Type B pancreatic cell (in vitro differentiated cells): ENCODE measurements around the gene AFAP1. TPM values are rescaled to one million over a fixed set of nuclear protein-coding genes. Genes with fewer than 3 reads are reported as not detected.

ENCODE experiments used
- DNase-seq: peaks from one replicate; pipeline ENCODE4 v3.0.0; 2021; ENCODE audit warnings: mixed read lengths; ENCODE audit not compliant: unreplicated experiment; ENCODE audit errors: extremely low spot score
- H3K27ac Mint-ChIP-seq: 2 replicates; pipeline ENCODE4 v1.8.0; 2021; ENCODE audit warnings: mild to moderate bottlenecking, mixed read lengths
- H3K27me3 Mint-ChIP-seq: 2 replicates; pipeline ENCODE4 v1.8.0; 2021; ENCODE audit warnings: mixed read lengths
- H3K36me3 Mint-ChIP-seq: 2 replicates; pipeline ENCODE4 v1.8.0; 2021; ENCODE audit warnings: mixed read lengths
- H3K4me1 Mint-ChIP-seq: one replicate; pipeline ENCODE4 v1.8.0; 2021; ENCODE audit warnings: mixed read lengths; ENCODE audit not compliant: unreplicated experiment
- H3K4me3 Mint-ChIP-seq: 2 replicates; pipeline ENCODE4 v1.8.0; 2021; ENCODE audit warnings: mild to moderate bottlenecking, mixed read lengths
- H3K9me3 Mint-ChIP-seq: 2 replicates; pipeline ENCODE4 v1.8.0; 2021; ENCODE audit warnings: mixed read lengths
- total RNA-seq: library from RNA; stranded (reverse); gene quantifications from 2 replicates; pipeline ENCODE4 v1.2.1, GENCODE V29; 2021; ENCODE audit warnings: low replicate concordance
- TF ChIP-seq, protein P1 (sequence below): fragments of 200-600 bp; sonication (generic); conservative IDR thresholded peaks from 2 replicates; pipeline ENCODE4 v1.5.0; 2021; ENCODE audit warnings: antibody characterized with exemption, mild to moderate bottlenecking

AFAP1 gene
- total RNA-seq, 1 donor from 2014 or later: 36.6 TPM

- peak overlapping the region; percentile 53 for H3K27ac Mint-ChIP-seq
- no peaks in the 10 kb centered on the region for H3K36me3 Mint-ChIP-seq
- TF ChIP-seq, protein P1, sequence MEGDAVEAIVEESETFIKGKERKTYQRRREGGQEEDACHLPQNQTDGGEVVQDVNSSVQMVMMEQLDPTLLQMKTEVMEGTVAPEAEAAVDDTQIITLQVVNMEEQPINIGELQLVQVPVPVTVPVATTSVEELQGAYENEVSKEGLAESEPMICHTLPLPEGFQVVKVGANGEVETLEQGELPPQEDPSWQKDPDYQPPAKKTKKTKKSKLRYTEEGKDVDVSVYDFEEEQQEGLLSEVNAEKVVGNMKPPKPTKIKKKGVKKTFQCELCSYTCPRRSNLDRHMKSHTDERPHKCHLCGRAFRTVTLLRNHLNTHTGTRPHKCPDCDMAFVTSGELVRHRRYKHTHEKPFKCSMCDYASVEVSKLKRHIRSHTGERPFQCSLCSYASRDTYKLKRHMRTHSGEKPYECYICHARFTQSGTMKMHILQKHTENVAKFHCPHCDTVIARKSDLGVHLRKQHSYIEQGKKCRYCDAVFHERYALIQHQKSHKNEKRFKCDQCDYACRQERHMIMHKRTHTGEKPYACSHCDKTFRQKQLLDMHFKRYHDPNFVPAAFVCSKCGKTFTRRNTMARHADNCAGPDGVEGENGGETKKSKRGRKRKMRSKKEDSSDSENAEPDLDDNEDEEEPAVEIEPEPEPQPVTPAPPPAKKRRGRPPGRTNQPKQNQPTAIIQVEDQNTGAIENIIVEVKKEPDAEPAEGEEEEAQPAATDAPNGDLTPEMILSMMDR: no peak
- peaks cover 6% of the 10 kb centered on the region for H3K27me3 Mint-ChIP-seq
- no peak overlapping the region for H3K4me3 Mint-ChIP-seq
- peaks cover 15% of the 10 kb centered on the region for H3K4me1 Mint-ChIP-seq
- no peak for DNase-seq
- no peaks in the 10 kb centered on the region for H3K9me3 Mint-ChIP-seq
Measured at GRCh38 chr4:7747062-7747385, 192.6 kb downstream of the AFAP1 start.

DNA sequence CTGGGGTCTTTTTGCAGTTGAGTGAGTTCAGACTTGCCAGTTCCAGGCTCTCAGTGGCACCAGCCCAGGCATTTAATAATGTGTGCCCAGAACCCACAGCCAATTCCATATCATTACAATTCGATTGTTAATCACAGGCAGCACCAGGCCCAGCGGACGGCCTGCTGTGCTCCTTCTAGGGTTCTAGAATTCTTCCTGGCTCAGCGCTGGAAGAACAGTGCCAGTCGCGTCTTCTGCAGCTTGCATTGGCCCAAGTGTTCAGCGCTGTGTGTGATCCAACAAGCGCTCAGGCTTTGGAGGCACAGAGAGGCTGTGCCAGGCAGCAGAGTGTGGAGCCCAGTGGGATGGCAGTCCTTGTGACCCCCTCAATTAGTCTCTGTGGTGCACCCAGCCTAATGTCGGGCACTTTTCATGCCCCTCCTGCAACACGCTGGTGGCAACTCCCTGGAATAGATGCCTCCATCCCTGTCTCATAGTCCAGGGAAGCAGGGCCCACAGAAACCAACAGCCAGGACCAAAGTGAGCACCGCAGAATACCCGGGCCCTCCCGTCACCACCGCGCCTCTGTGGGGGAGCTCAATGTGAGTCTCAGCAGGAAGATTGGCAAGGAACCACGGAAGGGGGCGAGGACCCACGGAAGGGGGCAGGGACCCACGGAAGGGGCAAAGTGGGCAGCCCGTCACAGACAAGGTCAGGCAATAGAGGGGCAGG lies 193.2 kb downstream of the AFAP1 start:
- no peak for DNase-seq
- TF ChIP-seq, protein P1: no peak
- no peak overlapping the region for H3K4me3 Mint-ChIP-seq
- peaks cover 6% of the 10 kb centered on the region for H3K27me3 Mint-ChIP-seq
- H3K27ac Mint-ChIP-seq: peak overlapping the region; percentile 53
- H3K36me3 Mint-ChIP-seq: no peaks in the 10 kb centered on the region
- peaks cover 15% of the 10 kb centered on the region for H3K4me1 Mint-ChIP-seq
- no peaks in the 10 kb centered on the region for H3K9me3 Mint-ChIP-seq

GRCh38 chr4:7745301-7745885 lies 194.3 kb downstream of the AFAP1 start:
- Mint-ChIP-seq H3K4me1 (peaks cover 9% of the 10 kb centered on the region), H3K9me3 (no peaks in the 10 kb centered on the region), H3K36me3 (no peaks in the 10 kb centered on the region), H3K27ac (no peak overlapping the region), H3K4me3 (no peak overlapping the region), H3K27me3 (peaks cover 6% of the 10 kb centered on the region)
- DNase-seq: no peak
- TF ChIP-seq, protein P1: no peak

- no peaks in the 10 kb centered on the region for H3K36me3 Mint-ChIP-seq
- H3K27me3 Mint-ChIP-seq: peaks cover 6% of the 10 kb centered on the region
Measured at GRCh38 chr4:7744142-7744804, 195.4 kb downstream of the AFAP1 start.

DNA sequence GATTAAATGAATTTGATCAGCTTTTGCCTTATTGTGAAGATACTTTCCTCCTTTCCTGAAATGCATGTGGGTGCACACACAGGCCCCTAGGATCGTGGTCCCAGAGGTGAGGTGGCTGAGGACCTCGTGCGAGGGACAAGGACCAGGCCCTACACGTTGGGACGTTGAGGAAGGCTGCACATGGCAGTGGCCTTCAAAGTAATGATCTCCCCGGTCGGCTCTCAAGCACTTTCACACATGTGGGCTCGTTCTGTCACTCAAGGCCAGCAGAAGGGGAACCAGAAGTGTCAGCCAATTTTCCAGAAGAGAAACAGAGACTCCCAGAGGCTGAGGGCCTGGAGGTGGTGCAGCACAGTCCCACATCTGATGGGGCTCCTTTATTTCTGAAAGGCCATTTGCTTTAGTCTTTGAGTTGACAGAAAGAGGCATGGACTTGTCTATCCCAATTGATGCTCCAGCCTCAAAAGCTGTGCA lies 196.8 kb downstream of the AFAP1 start:
- peaks cover 6% of the 10 kb centered on the region for H3K27me3 Mint-ChIP-seq
- H3K9me3 Mint-ChIP-seq: no peaks in the 10 kb centered on the region
- no peaks in the 10 kb centered on the region for H3K36me3 Mint-ChIP-seq
- DNase-seq: no peak
- no peaks in the 10 kb centered on the region for H3K4me1 Mint-ChIP-seq
- H3K4me3 Mint-ChIP-seq: no peak overlapping the region
- TF ChIP-seq, protein P1: no peak
- H3K27ac Mint-ChIP-seq: no peak overlapping the region

More at GRCh38 chr4:7744142-7744804, 195.4 kb downstream of the AFAP1 start:
- Mint-ChIP-seq H3K9me3 (no peaks in the 10 kb centered on the region), H3K4me1 (no peaks in the 10 kb centered on the region), H3K27ac (no peak overlapping the region), H3K4me3 (no peak overlapping the region)
- TF ChIP-seq, protein P1: no peak
- DNase-seq: no peak
